ENCODE data around the gene ACSL5.
"Not testable (repeated sequence)": the region's sequence is repeated elsewhere in the genome, so short reads cannot be mapped to it uniquely, and the experiment has no call there.

Gene ACSL5

DNA sequence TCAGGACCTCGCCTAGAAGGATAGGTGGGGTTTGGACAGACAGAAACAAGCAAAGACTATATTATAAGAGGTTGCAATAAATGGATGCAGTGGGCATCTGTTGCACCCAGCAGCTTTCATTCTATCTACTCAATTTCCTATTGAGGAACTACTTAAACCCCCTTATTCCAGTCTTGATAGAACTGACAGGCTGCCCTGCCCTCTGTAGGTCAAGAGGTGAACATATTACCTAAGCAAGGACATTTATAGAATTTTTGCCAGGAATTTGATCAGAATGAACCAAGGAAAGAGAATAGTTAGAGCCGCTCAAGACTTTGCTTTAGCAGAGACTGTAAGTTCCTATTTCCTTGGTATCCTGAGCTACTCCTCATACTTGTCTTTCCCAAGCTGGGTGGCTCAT lies 82.6 kb downstream of the ACSL5 start:
- WGBS, 2 experiments: 86 to 97% methylated on average over 2 of the region's 2 CpGs
- Histone ChIP-seq H3K36me3 (ENCODE audit: control insufficient read depth, insufficient read depth, low read length) (no peaks in the 10 kb centered on the region), H3K4me3 (ENCODE audit: insufficient read depth, low read depth, low read length) (no peak overlapping the region), H3K9me3 (ENCODE audit: control insufficient read depth, low read length) (no peaks in the 10 kb centered on the region), H3K27me3 (ENCODE audit: control insufficient read depth, insufficient read depth, low read length, poor library complexity, severe bottlenecking) (no peaks in the 10 kb centered on the region), H3K27ac (ENCODE audit: insufficient read depth, low read depth, low read length, poor library complexity, severe bottlenecking) (no peak overlapping the region), H3K4me1 (ENCODE audit: control insufficient read depth, insufficient read depth, low read length) (no peaks in the 10 kb centered on the region)

DNA sequence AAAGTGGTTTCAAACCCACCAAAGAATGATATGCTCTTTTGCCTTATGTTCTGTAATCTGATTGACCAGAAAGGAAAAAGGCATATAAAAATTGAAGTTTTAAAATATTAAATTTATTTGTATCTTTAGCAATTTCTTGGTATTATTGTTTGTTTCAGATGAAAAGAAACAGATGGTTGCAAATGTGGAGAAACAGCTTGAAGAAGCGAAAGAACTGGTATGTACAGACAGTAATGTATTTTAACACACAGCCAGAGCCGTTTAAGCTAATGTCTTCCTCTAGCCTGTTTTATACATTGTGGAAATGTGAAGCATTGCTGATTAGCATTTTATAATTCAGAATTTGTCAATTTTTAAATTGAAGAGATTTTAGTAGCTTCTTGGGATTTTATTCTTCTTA lies 86.5 kb downstream of the ACSL5 start:
- no peak overlapping the region for H3K4me3 ChIP-seq (ENCODE audit: insufficient read depth, low read depth, low read length)
- no peaks in the 10 kb centered on the region for H3K9me3 ChIP-seq (ENCODE audit: control insufficient read depth, low read length)
- H3K27ac ChIP-seq (ENCODE audit: insufficient read depth, low read depth, low read length, poor library complexity, severe bottlenecking): no peak overlapping the region
- WGBS, 2 experiments: 100% methylated on average over 1 to 2 of the region's 2 CpGs
- peaks cover 9% of the 10 kb centered on the region for H3K36me3 ChIP-seq (ENCODE audit: control insufficient read depth, insufficient read depth, low read length)
- H3K4me1 ChIP-seq (ENCODE audit: control insufficient read depth, insufficient read depth, low read length): no peaks in the 10 kb centered on the region
- no peaks in the 10 kb centered on the region for H3K27me3 ChIP-seq (ENCODE audit: control insufficient read depth, insufficient read depth, low read length, poor library complexity, severe bottlenecking)

DNA sequence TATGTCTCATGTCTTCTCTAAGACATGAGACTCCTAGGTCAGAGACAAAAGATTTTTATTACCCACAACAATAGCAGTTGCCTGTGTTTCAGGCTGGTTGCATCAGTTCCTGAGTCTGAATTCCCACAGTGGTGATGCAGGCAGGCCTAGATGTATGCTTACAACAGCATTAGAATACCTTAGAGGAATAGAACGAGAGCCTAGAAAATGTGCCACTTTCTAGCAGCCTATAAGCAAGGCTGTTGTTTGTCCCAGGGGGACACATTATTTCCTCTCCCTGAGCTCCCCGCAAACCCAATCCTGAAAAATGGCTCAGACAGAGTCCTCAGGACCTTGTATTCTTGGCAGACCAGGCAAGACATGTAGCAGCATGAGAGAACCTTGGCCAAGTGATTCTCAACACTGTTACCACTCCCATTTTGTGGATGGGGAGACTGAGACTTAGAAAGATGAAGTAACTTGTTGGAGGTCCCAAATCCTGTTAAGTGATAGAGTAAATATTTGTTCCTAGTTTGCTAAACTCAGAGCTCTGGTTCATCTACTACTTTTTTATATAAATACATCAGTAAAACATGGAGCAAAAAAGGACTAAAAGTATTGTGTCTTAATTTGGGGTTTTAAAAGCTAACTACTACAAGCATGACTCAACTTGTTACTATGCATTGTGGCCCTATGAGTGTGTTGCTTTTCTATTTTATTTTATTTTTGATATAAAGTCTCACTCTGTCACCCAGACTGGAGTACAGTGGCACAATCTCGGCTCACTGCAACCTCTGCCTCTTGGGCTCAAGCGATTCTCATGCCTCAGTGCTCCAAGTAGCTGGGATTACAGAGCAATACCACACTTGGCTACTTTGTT lies 87.3 kb downstream of the ACSL5 start:
- WGBS, 2 experiments: 93% methylated on average over 4 of the region's 4 CpGs
- Histone ChIP-seq H3K36me3 (ENCODE audit: control insufficient read depth, insufficient read depth, low read length) (peaks cover 12% of the 10 kb centered on the region), H3K27me3 (ENCODE audit: control insufficient read depth, insufficient read depth, low read length, poor library complexity, severe bottlenecking) (no peaks in the 10 kb centered on the region), H3K9me3 (ENCODE audit: control insufficient read depth, low read length) (no peaks in the 10 kb centered on the region), H3K4me1 (ENCODE audit: control insufficient read depth, insufficient read depth, low read length) (no peaks in the 10 kb centered on the region), H3K27ac (ENCODE audit: insufficient read depth, low read depth, low read length, poor library complexity, severe bottlenecking) (no peak overlapping the region), H3K4me3 (ENCODE audit: insufficient read depth, low read depth, low read length) (no peak overlapping the region)

DNA sequence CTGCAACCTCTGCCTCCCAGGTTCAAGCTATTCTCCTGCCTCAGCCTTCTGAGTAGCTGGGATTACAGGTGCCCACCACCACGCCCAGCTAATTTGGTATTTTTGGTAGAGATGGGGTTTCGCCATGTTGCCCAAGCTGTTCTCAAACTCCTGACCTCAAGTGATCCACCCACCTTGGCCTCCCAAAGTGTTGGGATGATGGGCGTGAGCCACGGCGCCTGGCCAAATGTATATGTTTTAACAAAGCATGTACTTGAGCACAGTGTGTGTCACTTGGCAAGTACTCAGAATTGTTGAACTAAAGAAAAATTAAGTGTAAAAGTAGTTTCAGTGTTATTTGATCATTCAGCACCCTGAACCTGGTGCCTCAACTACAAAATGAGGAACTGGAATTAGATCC lies 90.2 kb downstream of the ACSL5 start:
- peaks cover 12% of the 10 kb centered on the region for H3K36me3 ChIP-seq (ENCODE audit: control insufficient read depth, insufficient read depth, low read length)
- H3K27me3 ChIP-seq (ENCODE audit: control insufficient read depth, insufficient read depth, low read length, poor library complexity, severe bottlenecking); H3K9me3 ChIP-seq (ENCODE audit: control insufficient read depth, low read length); H3K4me3 ChIP-seq (ENCODE audit: insufficient read depth, low read depth, low read length); H3K27ac ChIP-seq (ENCODE audit: insufficient read depth, low read depth, low read length, poor library complexity, severe bottlenecking); H3K4me1 ChIP-seq (ENCODE audit: control insufficient read depth, insufficient read depth, low read length): not testable (repeated sequence)
- WGBS, 2 experiments: 90 to 91% methylated on average over 5 of the region's 5 CpGs

DNA sequence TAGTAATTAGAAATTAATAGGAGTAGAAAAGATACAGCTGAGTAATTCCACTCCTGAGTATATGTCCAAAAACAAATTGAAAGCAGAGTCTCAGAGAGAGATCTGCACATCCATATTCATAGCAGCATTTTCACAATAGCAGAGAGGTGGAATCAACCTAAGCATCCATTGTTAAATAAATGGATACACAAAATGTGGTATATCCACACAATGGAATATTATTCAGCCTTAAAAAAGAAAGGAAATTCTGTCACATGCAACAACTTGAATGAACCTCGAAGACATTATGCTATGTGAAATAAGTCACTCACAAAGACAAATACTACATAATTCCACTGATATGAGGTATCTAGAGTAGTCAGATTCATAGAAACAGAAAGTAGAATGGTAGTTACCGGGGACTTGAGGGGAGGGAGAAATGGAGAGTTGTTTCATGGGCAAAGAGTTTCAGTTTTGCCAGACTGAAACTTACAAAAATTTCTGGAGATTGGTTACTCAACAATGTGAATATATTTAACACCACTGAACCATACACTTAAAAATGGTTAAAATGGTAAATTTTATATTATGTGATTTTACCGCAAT lies 91.5 kb downstream of the ACSL5 start:
- no peaks in the 10 kb centered on the region for H3K4me1 ChIP-seq (ENCODE audit: control insufficient read depth, insufficient read depth, low read length)
- no peak overlapping the region for H3K27ac ChIP-seq (ENCODE audit: insufficient read depth, low read depth, low read length, poor library complexity, severe bottlenecking)
- no peaks in the 10 kb centered on the region for H3K9me3 ChIP-seq (ENCODE audit: control insufficient read depth, low read length)
- no peak overlapping the region for H3K4me3 ChIP-seq (ENCODE audit: insufficient read depth, low read depth, low read length)
- peaks cover 12% of the 10 kb centered on the region for H3K36me3 ChIP-seq (ENCODE audit: control insufficient read depth, insufficient read depth, low read length)
- no peaks in the 10 kb centered on the region for H3K27me3 ChIP-seq (ENCODE audit: control insufficient read depth, insufficient read depth, low read length, poor library complexity, severe bottlenecking)
- 93% methylated on average over 1 of the region's 3 CpGs for WGBS, 2 experiments

DNA sequence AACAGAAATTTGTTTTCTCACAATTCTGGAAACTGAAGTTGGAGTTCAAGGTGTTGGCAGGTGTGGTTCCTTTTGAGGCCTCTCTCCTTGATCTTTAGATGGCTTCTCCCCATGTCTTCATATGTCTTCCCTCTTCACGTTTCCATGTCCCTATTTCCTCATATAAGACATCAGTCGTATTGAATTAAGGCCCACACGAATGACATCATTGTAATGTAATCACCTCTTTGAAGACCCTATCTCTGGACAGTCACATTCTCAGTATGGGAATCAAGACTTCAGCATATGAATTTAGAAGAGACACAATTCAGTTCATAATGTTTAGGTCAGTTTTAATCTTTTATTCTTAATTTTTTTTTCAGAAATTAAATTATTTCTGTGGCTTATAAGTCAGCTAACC lies 92.9 kb downstream of the ACSL5 start:
- no peaks in the 10 kb centered on the region for H3K27me3 ChIP-seq (ENCODE audit: control insufficient read depth, insufficient read depth, low read length, poor library complexity, severe bottlenecking)
- H3K27ac ChIP-seq (ENCODE audit: insufficient read depth, low read depth, low read length, poor library complexity, severe bottlenecking): no peak overlapping the region
- no peak overlapping the region for H3K4me3 ChIP-seq (ENCODE audit: insufficient read depth, low read depth, low read length)
- H3K4me1 ChIP-seq (ENCODE audit: control insufficient read depth, insufficient read depth, low read length): no peaks in the 10 kb centered on the region
- H3K36me3 ChIP-seq (ENCODE audit: control insufficient read depth, insufficient read depth, low read length): peaks cover 12% of the 10 kb centered on the region
- H3K9me3 ChIP-seq (ENCODE audit: control insufficient read depth, low read length): no peaks in the 10 kb centered on the region
- 92 to 93% methylated on average over 3 of the region's 3 CpGs for WGBS, 2 experiments

DNA sequence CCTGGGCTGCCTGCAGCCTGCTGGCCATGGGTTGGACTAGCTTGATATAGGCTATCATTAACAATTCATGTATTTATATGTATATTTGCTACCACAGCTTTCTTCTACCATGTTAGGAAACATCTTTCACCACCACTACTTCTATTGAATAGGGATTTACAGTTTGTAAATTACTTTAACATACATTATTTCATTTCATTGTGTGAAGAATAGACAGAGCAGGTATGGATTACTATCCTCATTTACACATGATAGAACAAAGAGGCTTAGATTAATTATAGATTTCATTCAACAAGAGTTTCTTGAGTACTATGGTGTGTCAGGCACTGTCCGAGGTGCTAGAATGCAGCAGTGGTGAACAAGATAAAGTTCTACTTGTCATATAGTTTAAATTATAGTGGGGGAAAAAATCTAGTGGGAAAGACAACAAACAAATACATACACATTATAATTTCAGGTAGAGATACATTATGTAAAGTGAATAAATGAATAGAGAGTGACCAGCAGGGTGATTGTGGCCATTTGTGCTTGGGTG lies 93.7 kb downstream of the ACSL5 start:
- WGBS, 2 experiments: 100% methylated on average over 1 of the region's 1 CpG; no CpG with 5 or more reads in 1 of the 2 experiments
- Histone ChIP-seq H3K27ac (ENCODE audit: insufficient read depth, low read depth, low read length, poor library complexity, severe bottlenecking) (no peak overlapping the region), H3K4me1 (ENCODE audit: control insufficient read depth, insufficient read depth, low read length) (no peaks in the 10 kb centered on the region), H3K36me3 (ENCODE audit: control insufficient read depth, insufficient read depth, low read length) (peaks cover 12% of the 10 kb centered on the region), H3K27me3 (ENCODE audit: control insufficient read depth, insufficient read depth, low read length, poor library complexity, severe bottlenecking) (no peaks in the 10 kb centered on the region), H3K9me3 (ENCODE audit: control insufficient read depth, low read length) (no peaks in the 10 kb centered on the region), H3K4me3 (ENCODE audit: insufficient read depth, low read depth, low read length) (no peak overlapping the region)

DNA sequence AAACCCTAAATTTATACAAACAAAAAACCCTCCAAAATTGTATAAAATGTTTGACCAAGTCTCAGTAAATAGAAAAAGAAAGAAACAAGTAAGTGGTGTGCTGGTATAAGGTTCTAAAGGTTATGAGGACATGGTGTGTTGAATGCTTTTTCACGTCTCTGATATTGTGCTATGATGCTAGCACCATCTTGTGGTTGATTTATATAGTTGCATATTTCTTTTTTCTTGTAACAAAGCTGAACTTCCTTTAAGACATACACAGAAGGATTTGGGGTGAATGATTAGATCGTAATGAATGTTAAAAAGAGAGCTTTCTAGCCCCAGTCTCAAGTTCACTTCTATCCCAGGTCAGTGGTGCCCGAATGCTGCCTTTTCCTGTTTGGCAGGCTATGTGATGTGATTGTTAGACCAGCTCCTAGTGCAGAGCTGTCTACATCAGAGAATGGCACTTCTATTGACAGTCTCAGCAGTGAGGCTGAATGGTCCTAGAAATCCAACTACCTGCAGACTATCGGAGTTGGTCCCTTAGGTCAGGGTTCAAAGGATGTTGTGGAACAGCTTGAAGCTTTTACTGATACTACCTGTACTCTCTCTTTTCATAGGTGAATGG lies 98.1 kb downstream of the ACSL5 start:
- Histone ChIP-seq H3K27me3 (ENCODE audit: control insufficient read depth, insufficient read depth, low read length, poor library complexity, severe bottlenecking) (no peaks in the 10 kb centered on the region), H3K4me3 (ENCODE audit: insufficient read depth, low read depth, low read length) (no peak overlapping the region), H3K9me3 (ENCODE audit: control insufficient read depth, low read length) (no peaks in the 10 kb centered on the region), H3K36me3 (ENCODE audit: control insufficient read depth, insufficient read depth, low read length) (no peaks in the 10 kb centered on the region), H3K4me1 (ENCODE audit: control insufficient read depth, insufficient read depth, low read length) (no peaks in the 10 kb centered on the region), H3K27ac (ENCODE audit: insufficient read depth, low read depth, low read length, poor library complexity, severe bottlenecking) (no peak overlapping the region)
- WGBS, 2 experiments: 48 to 51% methylated on average over 3 to 4 of the region's 4 CpGs

DNA sequence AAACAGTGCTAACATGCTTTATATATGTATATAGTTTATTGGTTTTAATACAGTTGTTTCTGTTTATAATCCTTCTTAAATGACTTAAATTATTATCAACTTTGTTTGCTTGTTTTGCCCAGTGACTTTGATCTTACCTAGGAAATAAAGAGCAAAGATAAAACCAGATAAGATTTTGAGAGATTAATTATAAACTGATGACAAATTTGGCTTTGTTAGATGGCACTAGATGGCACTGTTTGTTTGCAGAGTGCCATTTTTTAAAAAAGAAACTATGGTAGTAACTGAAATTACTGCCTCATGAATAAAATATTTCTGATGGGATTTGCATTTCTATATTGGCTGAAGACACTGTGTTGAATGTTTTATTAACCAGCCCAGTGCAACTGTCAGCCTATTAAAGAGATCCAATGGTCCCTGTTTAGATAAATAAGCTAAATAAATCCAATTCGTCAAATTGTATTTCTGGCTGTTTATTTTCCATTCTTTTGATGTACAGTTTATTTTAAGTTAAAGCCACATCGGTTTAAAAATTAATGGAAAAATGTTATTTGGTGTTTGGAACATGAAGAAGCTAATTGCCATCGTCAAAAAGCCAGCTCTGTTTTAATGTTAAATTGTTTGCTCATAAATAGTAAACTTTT lies 101.8 kb downstream of the ACSL5 start:
- Histone ChIP-seq H3K27ac (ENCODE audit: insufficient read depth, low read depth, low read length, poor library complexity, severe bottlenecking) (no peak overlapping the region), H3K9me3 (ENCODE audit: control insufficient read depth, low read length) (no peaks in the 10 kb centered on the region), H3K27me3 (ENCODE audit: control insufficient read depth, insufficient read depth, low read length, poor library complexity, severe bottlenecking) (no peaks in the 10 kb centered on the region), H3K4me3 (ENCODE audit: insufficient read depth, low read depth, low read length) (no peak overlapping the region), H3K4me1 (ENCODE audit: control insufficient read depth, insufficient read depth, low read length) (no peaks in the 10 kb centered on the region), H3K36me3 (ENCODE audit: control insufficient read depth, insufficient read depth, low read length) (no peaks in the 10 kb centered on the region)
- WGBS, 2 experiments: 88 to 92% methylated on average over 3 of the region's 3 CpGs
